ENCODE results near the gene ACSL1. TPM values are rescaled to one million over a fixed set of nuclear protein-coding genes. Genes with fewer than 3 reads are reported as not detected.

Gene ACSL1
- total RNA-seq, 1 experiment from 2014 or later = 12.5 TPM

- BruUV-seq (replicated peaks) = no TSS peak
- no peaks in the 10 kb centered on the region for H3K9me2 ChIP-seq (ENCODE audit: insufficient read depth)
- RAD21 ChIA-PET (ENCODE audit: low non-redundant PET in 1 of 2, low total read pairs in 2 of 2, uncharacterized antibody in 2 of 2, unreplicated experiment in 2 of 2) = no interaction called here
- no peaks in the 10 kb centered on the region for H3K79me2 ChIP-seq (ENCODE audit: insufficient read depth, low read length)
- CTCF ChIA-PET = no interaction called here
- no peak overlapping the region for H3K4me2 ChIP-seq (ENCODE audit: low read length)
- no peak overlapping the region for H3K27ac ChIP-seq (ENCODE audit: low read depth, low read length)
- H2AFZ ChIP-seq (ENCODE audit: low read depth, low read length, poor library complexity, severe bottlenecking) = no peak overlapping the region
- no peak for TF ChIP-seq EZH2phosphoT487 (IDR thresholded peaks at IDR 0.05; ENCODE audit: borderline replicate concordance)
- TF ChIP-seq ZNF274 (IDR thresholded peaks at IDR 0.05; ENCODE audit: low read depth, low read length) = no peak
- no peak for TF ChIP-seq SP1 (IDR thresholded peaks at IDR 0.05; ENCODE audit: low read depth)
- TF ChIP-seq ELF1 (IDR thresholded peaks at IDR 0.05; ENCODE audit: borderline replicate concordance, low read depth) = no peak
- TF ChIP-seq FOSL1 (IDR thresholded peaks at IDR 0.05; ENCODE audit: low read depth) = no peak
- TF ChIP-seq MAX (IDR thresholded peaks at IDR 0.05) = no peak
- TF ChIP-seq SIN3A (IDR thresholded peaks at IDR 0.05; ENCODE audit: low read depth) = no peak
- TF ChIP-seq POLR2AphosphoS5 (IDR thresholded peaks at IDR 0.05; ENCODE audit: low read depth, low read length) = no peak
- no peak for TF ChIP-seq POLR2A (IDR thresholded peaks at IDR 0.05; ENCODE audit: borderline replicate concordance, extremely low read depth, insufficient read depth, insufficient read length)
- TF ChIP-seq, protein P1, sequence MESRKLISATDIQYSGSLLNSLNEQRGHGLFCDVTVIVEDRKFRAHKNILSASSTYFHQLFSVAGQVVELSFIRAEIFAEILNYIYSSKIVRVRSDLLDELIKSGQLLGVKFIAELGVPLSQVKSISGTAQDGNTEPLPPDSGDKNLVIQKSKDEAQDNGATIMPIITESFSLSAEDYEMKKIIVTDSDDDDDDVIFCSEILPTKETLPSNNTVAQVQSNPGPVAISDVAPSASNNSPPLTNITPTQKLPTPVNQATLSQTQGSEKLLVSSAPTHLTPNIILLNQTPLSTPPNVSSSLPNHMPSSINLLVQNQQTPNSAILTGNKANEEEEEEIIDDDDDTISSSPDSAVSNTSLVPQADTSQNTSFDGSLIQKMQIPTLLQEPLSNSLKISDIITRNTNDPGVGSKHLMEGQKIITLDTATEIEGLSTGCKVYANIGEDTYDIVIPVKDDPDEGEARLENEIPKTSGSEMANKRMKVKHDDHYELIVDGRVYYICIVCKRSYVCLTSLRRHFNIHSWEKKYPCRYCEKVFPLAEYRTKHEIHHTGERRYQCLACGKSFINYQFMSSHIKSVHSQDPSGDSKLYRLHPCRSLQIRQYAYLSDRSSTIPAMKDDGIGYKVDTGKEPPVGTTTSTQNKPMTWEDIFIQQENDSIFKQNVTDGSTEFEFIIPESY (IDR thresholded peaks at IDR 0.05; ENCODE audit: extremely low read depth, insufficient replicate concordance, low read length) = no peak
- no peak for TF ChIP-seq CEBPB (IDR thresholded peaks at IDR 0.05; ENCODE audit: low read depth)
- no peak for TF ChIP-seq YY1 (IDR thresholded peaks at IDR 0.05; ENCODE audit: extremely low read depth, insufficient replicate concordance, low read depth, low read length)
- no peak for TF ChIP-seq RAD21 (IDR thresholded peaks at IDR 0.05; ENCODE audit: low read depth)
- no peaks in the 10 kb centered on the region for H4K20me1 ChIP-seq (ENCODE audit: insufficient read depth)
- no peak overlapping the region for H3K4me3 ChIP-seq (replicated peaks in 1 of 2; ENCODE audit: low read depth in 1 of 2, low read length in 2 of 2)
- H3K9ac ChIP-seq (ENCODE audit: low read length) = no peak overlapping the region
- no peaks in the 10 kb centered on the region for H3K36me3 ChIP-seq (ENCODE audit: control insufficient read depth in 1 of 2, insufficient read depth in 2 of 2, low read length in 2 of 2)
- ATAC-seq (no peak), DNase-seq (ENCODE audit: low read depth, low spot score) (no peak)
- no peaks in the 10 kb centered on the region for H3K9me3 ChIP-seq (ENCODE audit: control insufficient read depth in 1 of 2, insufficient read depth in 1 of 2, low read depth in 1 of 2, low read length in 2 of 2)
- H3K27me3 ChIP-seq (ENCODE audit: insufficient read depth, low read length) = no peaks in the 10 kb centered on the region
- no peaks in the 10 kb centered on the region for H3K4me1 ChIP-seq (ENCODE audit: control insufficient read depth in 1 of 2, insufficient read depth in 2 of 2, low read length in 2 of 2)
- intact Hi-C loops (cut with micrococcal nuclease) = no loop called here
- POLR2A ChIA-PET = no interaction called here
Measured at GRCh38 chr4:184762100-184762499, 63.7 kb downstream of the ACSL1 start.
